ENCODE measurements around the gene YPEL1. TPM values are rescaled to one million over a fixed set of nuclear protein-coding genes. Genes with fewer than 3 reads are reported as not detected.
A peak's percentile ranks its signal among the peaks of the same experiment; 100 is the strongest.

Gene YPEL1
- total RNA-seq, 4 donors from 2014 or later = 2.3 to 13.7 (median 7.6) TPM

GRCh38 chr22:21674638-21675245 is 60.9 kb downstream of the YPEL1 start:
- Histone ChIP-seq H3K9me3 (no peaks in the 10 kb centered on the region), H3K27ac (no peak overlapping the region), H3K4me1 (no peaks in the 10 kb centered on the region), H3K36me3 (no peaks in the 10 kb centered on the region), H3K27me3 (no peaks in the 10 kb centered on the region), H3K4me3 (no peak overlapping the region)
- DNase-seq = no peak
- intact Hi-C loops (cut with DNase I; ENCODE audit: low total_unique reads) = no loop called here
- TF ChIP-seq POLR2A (IDR thresholded peaks at IDR 0.05) (no peak), CTCF (IDR thresholded peaks at IDR 0.05) (no peak)

DNA sequence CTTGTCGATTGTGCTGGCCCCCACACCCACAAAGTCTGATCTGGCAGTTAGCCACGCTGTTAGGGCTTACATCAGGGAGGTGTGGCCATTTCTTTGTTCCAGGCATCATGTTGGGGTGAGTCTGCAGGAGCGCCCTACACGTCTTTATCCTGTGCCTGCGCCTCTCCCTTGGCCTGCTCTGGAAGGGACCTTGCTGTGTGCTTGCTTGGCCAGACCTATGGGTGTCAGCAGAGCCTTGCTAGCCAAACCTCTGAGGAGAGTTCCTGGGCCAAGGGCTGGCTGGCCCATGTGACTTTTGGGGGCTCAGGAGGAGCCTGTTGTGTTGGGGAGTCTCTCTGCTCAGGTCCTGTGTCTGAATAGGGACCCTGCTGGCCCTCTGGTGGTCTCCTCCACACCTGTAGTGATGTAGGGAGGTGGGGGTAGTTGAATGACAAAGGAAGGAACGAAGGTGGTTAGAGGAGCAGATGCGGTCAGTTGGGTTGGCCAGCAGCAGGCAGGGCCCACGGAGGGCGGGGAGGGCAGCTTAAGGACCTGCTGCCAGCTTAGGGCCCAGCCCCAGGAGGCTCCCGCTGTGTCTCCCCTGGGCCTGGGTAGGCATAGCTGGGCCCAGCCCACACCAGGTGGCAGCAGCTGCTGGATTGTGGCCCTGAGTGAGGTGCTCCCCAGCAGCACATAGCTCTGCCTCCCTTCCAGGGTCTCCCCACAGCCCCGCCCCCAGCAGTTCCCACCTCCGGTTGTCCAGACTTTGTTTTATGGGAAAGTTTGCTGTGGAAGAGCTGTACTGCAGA is 61.9 kb downstream of the YPEL1 start:
- TF ChIP-seq CTCF (IDR thresholded peaks at IDR 0.05) = no peak
- TF ChIP-seq POLR2A (IDR thresholded peaks at IDR 0.05) = no peak
- Histone ChIP-seq H3K4me1 (no peaks in the 10 kb centered on the region), H3K9me3 (no peaks in the 10 kb centered on the region), H3K4me3 (no peak overlapping the region), H3K36me3 (no peaks in the 10 kb centered on the region), H3K27ac (no peak overlapping the region), H3K27me3 (no peaks in the 10 kb centered on the region)
- DNase-seq = no peak
- intact Hi-C loops (cut with DNase I; ENCODE audit: low total_unique reads) = no loop called here

DNA sequence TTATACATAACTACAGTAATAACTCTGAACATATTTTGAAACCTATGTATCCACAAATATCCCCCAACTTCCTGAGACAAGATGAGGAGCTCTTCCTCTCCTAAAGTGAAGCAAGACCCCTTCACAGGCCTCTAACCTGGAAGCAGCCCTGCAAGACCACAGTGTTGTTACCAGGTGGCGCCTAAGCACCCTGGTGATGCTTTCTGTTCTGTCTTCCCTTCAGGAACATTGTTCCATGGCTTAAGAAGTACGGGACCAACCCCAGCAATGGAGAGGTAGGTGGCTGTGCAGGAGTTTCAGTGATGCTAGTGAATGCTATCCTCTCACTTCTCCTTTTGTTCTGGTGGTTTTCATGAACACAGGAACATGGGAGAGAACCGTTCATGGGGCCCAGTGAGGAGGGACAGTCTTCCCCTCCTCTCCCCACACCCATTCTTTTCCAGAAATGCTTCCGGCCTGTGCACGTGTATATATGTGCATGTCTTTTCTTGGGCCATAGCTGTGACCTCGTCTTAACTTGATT is 63.4 kb downstream of the YPEL1 start:
- Histone ChIP-seq H3K27me3 (no peaks in the 10 kb centered on the region), H3K4me3 (no peak overlapping the region), H3K4me1 (no peaks in the 10 kb centered on the region), H3K27ac (no peak overlapping the region), H3K36me3 (no peaks in the 10 kb centered on the region), H3K9me3 (no peaks in the 10 kb centered on the region)
- intact Hi-C loops (cut with DNase I; ENCODE audit: low total_unique reads) = no loop called here
- TF ChIP-seq POLR2A (IDR thresholded peaks at IDR 0.05) (no peak), CTCF (IDR thresholded peaks at IDR 0.05) (no peak)
- DNase-seq = no peak

DNA sequence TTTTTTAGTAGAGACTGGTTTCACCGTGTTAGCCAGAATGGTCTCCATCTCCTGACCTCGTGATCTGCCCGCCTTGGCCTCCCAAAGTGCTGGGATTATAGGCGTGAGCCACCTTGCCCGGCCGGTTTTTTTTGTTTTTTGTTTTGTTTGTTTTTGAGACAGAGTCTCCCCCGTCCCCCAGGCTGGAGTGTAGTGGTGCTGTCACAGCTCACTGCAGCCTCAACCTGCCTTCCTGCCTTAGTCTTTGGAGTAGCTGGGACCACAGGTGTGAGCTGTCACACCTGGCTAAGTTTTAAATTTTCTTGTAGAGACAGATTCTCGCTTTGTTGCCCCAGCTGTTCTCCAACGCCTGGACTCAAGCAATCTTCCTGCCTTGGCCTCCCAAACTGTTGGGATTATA is 66.6 kb downstream of the YPEL1 start:
- intact Hi-C loops (cut with DNase I; ENCODE audit: low total_unique reads) = no loop called here
- Histone ChIP-seq H3K4me1 (no peaks in the 10 kb centered on the region), H3K9me3 (no peaks in the 10 kb centered on the region), H3K4me3 (no peak overlapping the region), H3K27me3 (no peaks in the 10 kb centered on the region), H3K27ac (no peak overlapping the region), H3K36me3 (no peaks in the 10 kb centered on the region)
- TF ChIP-seq CTCF (IDR thresholded peaks at IDR 0.05) (no peak), POLR2A (IDR thresholded peaks at IDR 0.05) (no peak)
- no peak for DNase-seq

GRCh38 chr22:21666786-21667185 is 68.8 kb downstream of the YPEL1 start:
- Histone ChIP-seq H3K27ac (peak overlapping the region; percentile 78 to 81), H3K4me1 (no peaks in the 10 kb centered on the region), H3K9me3 (no peaks in the 10 kb centered on the region), H3K27me3 (no peaks in the 10 kb centered on the region), H3K4me3 (peak overlapping the region; percentile 59 to 66), H3K36me3 (no peaks in the 10 kb centered on the region)
- intact Hi-C loops (cut with DNase I; ENCODE audit: low total_unique reads) = no loop called here
- no peak for DNase-seq
- TF ChIP-seq CTCF (IDR thresholded peaks at IDR 0.05) (no peak), POLR2A (IDR thresholded peaks at IDR 0.05) (no peak)

Measured in uterus (tissue), 4 donors.